Measurements from ENCODE around the gene AGL. TPM values are rescaled to one million over a fixed set of nuclear protein-coding genes. Genes with fewer than 3 reads are reported as not detected.
"Not testable (repeated sequence)": the region's sequence is repeated elsewhere in the genome, so short reads cannot be mapped to it uniquely, and the experiment has no call there.

AGL gene
- total RNA-seq, 3 donors from 2014 or later = 18.4 to 31.6 (median 26.6) TPM

- no peak overlapping the region for H3K4me3 ChIP-seq
- no peaks in the 10 kb centered on the region for H3K36me3 ChIP-seq
- no peak overlapping the region for H3K27ac ChIP-seq
- no peaks in the 10 kb centered on the region for H3K4me1 ChIP-seq
- no peaks in the 10 kb centered on the region for H3K9me3 ChIP-seq
- H3K27me3 ChIP-seq = no peaks in the 10 kb centered on the region
- TF ChIP-seq POLR2AphosphoS5 (IDR thresholded peaks at IDR 0.05) (no peak), CTCF (IDR thresholded peaks at IDR 0.05) (no peak), POLR2A (IDR thresholded peaks at IDR 0.05) (no peak)
- no peak for DNase-seq (ENCODE audit: low spot score in 2 of 2)
- intact Hi-C loops (cut with DNase I; ENCODE audit: low total_unique reads) = no loop called here
Measured at GRCh38 chr1:99852648-99853047, 2.5 kb downstream of the AGL start.

GRCh38 chr1:99855914-99856450 lies 5.8 kb downstream of the AGL start:
- no peak for TF ChIP-seq POLR2A (IDR thresholded peaks at IDR 0.05)
- TF ChIP-seq POLR2AphosphoS5 (IDR thresholded peaks at IDR 0.05) = no peak
- no peak for TF ChIP-seq CTCF (IDR thresholded peaks at IDR 0.05)
- intact Hi-C loops (cut with DNase I; ENCODE audit: low total_unique reads) = no loop called here
- Histone ChIP-seq H3K27me3 (no peaks in the 10 kb centered on the region), H3K4me1 (no peaks in the 10 kb centered on the region), H3K27ac (no peak overlapping the region), H3K4me3 (no peak overlapping the region), H3K36me3 (peaks cover 6% of the 10 kb centered on the region), H3K9me3 (no peaks in the 10 kb centered on the region)
- DNase-seq (ENCODE audit: low spot score in 2 of 2) = no peak

GRCh38 chr1:99857041-99857440 lies 6.9 kb downstream of the AGL start:
- H3K36me3 ChIP-seq; DNase-seq (ENCODE audit: low spot score in 2 of 2); H3K27ac ChIP-seq; H3K27me3 ChIP-seq; H3K4me3 ChIP-seq; H3K9me3 ChIP-seq; H3K4me1 ChIP-seq; intact Hi-C loops (cut with DNase I; ENCODE audit: low total_unique reads): not testable (repeated sequence)

GRCh38 chr1:99858286-99858685 lies 8.1 kb downstream of the AGL start:
- Histone ChIP-seq H3K36me3 (peaks cover 10% of the 10 kb centered on the region), H3K27me3 (no peaks in the 10 kb centered on the region), H3K27ac (no peak overlapping the region), H3K4me1 (no peaks in the 10 kb centered on the region), H3K4me3 (no peak overlapping the region), H3K9me3 (no peaks in the 10 kb centered on the region)
- intact Hi-C loops (cut with DNase I; ENCODE audit: low total_unique reads) = no loop called here
- TF ChIP-seq POLR2A (IDR thresholded peaks at IDR 0.05) (no peak), CTCF (IDR thresholded peaks at IDR 0.05) (no peak), POLR2AphosphoS5 (IDR thresholded peaks at IDR 0.05) (no peak)
- DNase-seq (ENCODE audit: low spot score in 2 of 2) = no peak

- Histone ChIP-seq H3K27me3 (no peaks in the 10 kb centered on the region), H3K4me3 (no peak overlapping the region), H3K4me1 (no peaks in the 10 kb centered on the region), H3K9me3 (no peaks in the 10 kb centered on the region), H3K36me3 (peaks cover 10% of the 10 kb centered on the region), H3K27ac (no peak overlapping the region)
- no peak for TF ChIP-seq POLR2AphosphoS5 (IDR thresholded peaks at IDR 0.05)
- TF ChIP-seq CTCF (IDR thresholded peaks at IDR 0.05) = no peak
- TF ChIP-seq POLR2A (IDR thresholded peaks at IDR 0.05) = no peak
- intact Hi-C loops (cut with DNase I; ENCODE audit: low total_unique reads) = no loop called here
- no peak for DNase-seq (ENCODE audit: low spot score in 2 of 2)
Measured at GRCh38 chr1:99858881-99859280, 8.7 kb downstream of the AGL start.

GRCh38 chr1:99860703-99861102 lies 10.5 kb downstream of the AGL start:
- Histone ChIP-seq H3K27me3 (no peaks in the 10 kb centered on the region), H3K4me1 (no peaks in the 10 kb centered on the region), H3K27ac (no peak overlapping the region), H3K9me3 (no peaks in the 10 kb centered on the region), H3K4me3 (no peak overlapping the region), H3K36me3 (peaks cover 14% of the 10 kb centered on the region)
- intact Hi-C loops (cut with DNase I; ENCODE audit: low total_unique reads) = no loop called here
- DNase-seq (ENCODE audit: low spot score in 2 of 2) = no peak
- TF ChIP-seq POLR2A (IDR thresholded peaks at IDR 0.05) = no peak
- no peak for TF ChIP-seq CTCF (IDR thresholded peaks at IDR 0.05)
